ENCODE data around the gene AQP3.
"Not testable (repeated sequence)": the region's sequence is repeated elsewhere in the genome, so short reads cannot be mapped to it uniquely, and the experiment has no call there.

Gene AQP3

DNA sequence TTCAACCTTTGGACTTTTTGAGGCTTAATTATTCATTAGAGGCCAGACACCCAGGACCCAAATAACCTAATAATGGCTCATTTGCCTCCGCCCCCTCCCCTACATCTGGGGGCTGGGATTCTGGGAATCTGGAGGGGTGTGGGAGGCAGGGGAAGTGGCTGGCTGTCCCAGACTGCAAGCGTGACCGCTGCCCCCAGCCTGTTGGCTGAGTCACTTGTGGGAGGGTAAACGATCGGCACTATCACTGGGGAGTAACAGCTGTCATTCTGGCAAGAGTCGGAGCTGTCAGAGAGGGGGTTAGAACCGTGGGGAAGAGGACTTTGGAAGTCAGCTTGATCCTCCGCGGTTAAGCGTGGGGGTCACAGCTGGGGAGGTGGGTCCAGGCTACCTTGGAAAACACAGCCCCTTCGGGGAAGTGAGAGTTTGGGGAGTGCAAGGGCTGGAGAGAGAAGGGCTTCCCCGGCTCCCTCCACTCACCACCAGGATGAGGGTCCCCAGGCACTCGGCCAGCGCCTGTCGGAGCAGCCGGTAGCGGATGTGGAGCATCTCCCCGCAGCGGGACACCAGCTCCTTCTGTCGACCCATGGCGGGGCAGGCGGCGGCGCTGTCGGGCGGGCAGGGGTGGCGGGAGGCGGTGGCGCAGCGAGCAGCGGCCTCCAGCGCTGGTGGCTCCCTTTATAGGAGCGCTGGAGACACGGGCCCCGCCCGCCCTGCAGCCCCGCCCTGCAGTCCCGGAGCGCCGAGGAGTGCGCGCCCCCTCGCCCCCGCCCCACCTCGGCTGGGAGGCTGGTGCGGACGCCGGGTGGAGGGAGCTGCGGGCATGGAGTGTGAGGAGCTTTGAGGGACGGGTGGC lies at the start of gene AQP3:
Gene AQP3, minus strand, starts transcription at position 648 of the 853 bp plus-strand sequence. Its CDS starts 63 bp downstream, at position 585.
- peak; percentile 70 for DNase-seq (ENCODE audit: low read depth)

DNA sequence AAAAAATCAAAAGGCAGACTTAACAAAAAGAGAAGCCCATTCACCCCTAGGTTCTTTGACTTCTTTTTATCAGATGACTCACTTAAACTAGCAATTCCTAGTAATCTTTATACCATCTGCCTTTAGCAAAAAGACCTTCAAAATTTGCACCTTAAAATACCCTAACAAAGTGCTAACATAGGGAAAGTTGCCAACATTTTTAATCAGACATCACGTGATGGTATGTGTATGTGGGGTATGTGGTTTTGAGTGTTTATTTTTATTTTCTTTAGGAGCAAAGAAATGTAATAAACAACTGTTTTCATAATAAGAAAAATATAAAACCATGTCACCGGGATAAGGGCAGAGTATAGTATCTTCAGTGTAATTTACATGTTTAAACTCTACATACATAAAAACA lies 46.4 kb upstream of the AQP3 start:
- DNase-seq (ENCODE audit: low read depth): not testable (repeated sequence)

DNA sequence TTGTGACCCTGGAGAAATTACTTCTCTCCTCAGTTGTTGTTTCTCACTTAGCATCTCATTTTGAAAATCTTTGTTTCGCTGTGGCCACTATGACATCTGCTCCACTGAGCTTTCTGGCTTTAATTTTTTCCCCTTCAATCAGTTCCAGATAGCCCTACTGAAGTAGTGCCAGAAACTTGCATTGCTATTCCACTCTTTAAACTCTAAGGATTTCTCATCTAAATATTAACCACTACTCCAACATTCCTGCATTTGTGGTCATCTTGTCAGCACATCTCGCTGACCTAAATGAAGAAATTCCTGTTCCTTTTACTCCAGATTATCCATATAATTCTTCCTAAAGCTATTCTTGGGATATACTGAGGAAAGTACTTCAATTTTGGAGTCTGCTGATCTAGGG lies 41.7 kb upstream of the AQP3 start:
- DNase-seq (ENCODE audit: low read depth): no peak

DNA sequence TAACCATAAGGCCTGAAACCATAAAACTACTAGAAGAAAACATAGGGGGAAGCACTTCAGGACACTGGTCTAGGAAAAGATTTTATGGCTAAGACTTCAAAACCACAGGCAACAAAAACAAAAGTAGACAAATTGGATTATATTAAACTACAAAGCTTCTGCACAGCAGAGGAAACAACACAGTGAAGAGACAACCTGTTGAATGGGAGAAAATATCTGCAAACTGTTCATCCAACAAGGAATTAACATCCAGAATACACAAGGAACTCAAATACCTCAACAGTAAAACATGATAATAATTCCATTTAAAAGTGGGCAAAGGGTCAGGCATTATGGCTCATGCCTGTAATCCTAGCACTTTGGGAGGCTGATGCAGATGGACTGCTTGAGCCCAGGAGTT lies 37.9 kb upstream of the AQP3 start:
- not testable (repeated sequence) for DNase-seq (ENCODE audit: low read depth)

DNA sequence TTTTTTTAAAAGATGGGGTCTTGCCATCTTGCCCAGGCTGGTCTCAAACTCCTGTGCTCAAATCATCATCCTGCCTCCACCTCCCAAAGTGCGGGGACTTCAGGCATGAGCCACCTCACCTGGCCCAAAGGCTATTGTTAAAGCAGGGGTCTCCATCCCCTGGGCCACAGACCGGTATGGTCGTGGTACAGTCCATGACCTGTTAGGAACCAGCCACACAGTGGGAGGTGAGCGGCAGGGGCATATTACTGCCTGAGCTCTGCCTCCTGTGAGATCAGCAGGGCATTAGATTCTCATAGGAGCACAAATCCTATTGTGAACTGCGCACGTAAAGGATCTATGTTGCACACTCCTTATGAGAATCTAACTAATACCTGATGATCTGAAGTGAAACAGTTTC lies 33.6 kb upstream of the AQP3 start:
- no peak for DNase-seq (ENCODE audit: low read depth)

DNA sequence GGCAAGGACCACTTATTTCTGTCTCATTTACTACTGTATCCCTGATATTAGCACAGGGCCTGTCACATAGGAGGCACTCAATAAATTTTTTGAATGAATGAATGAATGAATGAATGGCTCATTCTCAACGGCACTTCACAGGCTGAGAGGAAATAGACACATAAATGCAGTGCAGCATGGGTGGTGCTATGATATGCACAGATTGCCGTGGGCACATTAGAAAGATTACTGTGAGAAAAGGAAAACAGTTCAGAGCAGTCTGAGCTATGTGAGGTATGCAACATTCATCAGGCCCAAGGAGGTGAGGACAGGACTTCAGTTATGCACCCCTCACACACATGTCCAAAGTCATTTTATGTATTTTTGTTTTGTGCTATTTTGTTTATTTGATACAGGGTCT lies 32.7 kb upstream of the AQP3 start:
- DNase-seq (ENCODE audit: low read depth): no peak

DNA sequence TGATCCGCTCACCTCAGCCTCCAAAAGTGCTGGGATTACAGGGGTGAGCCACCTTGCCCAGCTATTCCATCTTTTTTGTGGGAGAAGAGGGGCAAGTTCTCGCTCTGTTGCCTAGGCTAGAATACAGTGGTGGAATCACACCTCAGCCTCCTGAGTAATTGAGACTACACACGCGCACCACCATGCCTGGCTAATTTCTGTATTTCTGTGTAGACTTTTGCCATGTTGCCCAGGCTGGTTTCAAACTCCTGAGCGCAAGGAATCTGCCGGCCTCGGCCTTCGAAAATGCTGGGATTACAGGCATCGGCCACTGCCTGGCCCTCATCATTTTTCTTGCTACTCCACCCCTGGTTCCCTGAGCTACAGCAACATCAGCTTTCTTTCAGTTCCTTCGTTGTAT lies 29.1 kb upstream of the AQP3 start:
- no peak for DNase-seq (ENCODE audit: low read depth)

DNA sequence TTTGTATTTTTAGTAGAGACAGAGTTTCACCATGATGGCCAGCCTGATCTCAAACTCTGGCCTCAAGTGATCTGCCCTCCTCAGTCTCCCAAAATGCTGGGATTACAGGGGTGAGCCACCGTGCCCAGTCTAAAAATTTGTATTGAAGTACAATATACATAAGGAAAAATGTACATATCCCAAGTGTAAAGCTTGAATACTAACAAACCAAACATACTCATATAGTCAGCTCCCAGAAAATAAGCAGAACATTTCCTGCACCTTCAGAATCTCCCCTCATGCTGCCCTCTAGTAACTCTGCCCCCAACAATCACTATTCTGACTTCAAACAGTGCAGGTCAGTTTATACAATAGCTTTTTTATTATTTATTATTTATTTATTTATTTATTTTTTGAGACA lies 28.0 kb upstream of the AQP3 start:
- DNase-seq (ENCODE audit: low read depth): no peak

DNA sequence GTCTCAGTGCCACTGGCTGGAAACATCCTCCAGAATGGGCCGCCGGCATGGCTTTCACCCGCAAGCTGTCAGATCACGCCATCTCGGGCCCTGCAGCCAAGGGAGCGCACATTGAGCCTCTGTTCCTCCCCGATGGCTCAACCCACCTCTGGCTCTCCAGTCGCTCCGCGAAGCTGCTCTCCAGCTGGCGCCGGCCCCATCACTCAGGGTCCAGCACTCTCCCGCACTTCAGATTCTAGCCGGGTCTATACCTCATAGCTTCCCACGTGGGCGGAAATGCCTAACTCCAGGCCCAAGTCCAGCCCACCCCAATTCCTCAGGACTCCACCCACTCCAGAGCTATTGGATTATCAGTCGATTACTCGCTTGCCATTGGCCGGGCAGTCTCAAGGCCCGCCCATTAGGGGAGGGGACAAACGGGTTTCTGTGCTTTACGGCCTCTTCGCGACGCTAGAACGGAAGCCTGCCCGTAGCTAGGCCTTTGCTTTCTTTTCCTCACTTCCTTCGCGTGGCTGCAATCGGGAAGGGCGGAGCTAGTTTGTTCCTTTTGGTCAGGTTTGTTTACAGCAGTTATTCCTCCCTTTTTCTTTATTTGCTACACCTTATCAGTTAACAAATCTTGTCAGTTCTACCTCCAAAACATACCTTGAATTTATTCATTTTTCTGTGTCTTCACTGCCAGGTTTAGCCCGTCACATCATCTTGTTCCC lies 26.4 kb upstream of the AQP3 start, which contains the start of gene NOL6:
Gene NOL6, minus strand, starts transcription at position 282 of the 710 bp plus-strand sequence. Its CDS starts 82 bp downstream, at position 200.
- DNase-seq (ENCODE audit: low read depth): peak; percentile 96

DNA sequence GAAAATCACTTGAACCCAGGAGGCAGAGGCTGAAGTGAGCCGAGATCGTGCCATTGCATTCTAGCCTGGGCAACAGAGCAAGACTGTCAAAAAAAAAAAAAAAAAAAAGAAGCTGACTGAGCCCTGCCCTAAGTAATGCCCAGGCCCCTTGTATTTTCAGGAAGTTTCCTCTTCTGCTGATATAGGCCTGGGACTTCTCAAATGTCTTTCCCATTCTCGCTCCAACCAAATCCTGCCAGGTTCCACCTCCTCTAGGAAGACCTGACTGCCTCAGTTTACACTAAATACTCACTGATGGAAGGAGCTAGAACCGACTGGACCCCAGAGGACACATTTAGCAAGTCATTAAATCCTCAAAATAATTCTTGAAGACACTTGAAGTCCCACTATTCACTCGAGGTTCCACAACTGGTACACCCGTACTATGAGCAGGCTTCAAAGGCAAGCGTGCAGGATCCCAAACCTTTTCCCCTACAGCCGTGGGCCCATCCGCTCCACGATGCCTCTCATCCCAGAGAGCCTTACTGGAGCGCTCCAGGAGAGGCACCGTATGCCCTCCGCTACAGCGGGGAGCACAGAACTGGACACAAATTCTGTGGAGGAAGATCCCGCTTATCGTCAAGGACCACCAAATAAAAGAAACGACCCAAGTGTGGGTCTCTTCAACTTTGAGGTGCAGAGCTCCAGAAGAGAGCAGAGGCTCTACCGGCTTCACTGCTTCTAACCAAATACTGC lies 25.7 kb upstream of the AQP3 start:
- DNase-seq (ENCODE audit: low read depth): no peak

DNA sequence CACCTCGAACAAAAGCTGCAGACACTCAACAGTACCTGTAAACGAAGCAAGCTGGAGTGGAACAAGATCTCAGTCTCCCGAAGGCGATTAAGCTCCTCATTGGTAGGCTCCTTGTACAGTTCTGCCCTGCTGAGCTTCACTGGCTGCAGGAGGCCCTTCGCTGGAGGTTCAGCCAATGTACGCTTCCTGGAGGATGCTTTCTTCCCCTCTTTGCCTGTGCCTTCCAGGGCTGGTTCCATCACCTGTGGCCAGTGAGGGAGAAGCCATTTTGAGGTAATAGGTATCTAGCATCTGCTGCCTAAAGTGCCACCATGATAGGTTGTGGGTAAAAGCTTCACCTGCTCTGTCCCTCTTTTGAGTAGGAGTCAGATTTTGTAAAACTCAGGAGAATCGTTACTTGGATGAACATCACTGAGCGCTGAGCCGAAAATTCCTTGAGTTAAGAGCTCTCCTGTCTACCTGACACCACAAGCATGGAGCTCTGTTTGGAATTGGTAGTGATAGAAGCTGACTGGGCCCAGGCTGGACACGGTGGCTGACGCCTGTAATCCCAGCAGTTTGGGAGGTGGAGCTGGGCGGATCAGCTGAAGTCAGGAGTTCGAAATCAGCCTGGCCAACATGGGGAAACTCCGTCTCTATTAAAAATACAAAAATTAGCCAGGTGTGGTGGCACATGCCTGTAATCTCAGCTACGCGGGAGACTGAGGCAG lies 24.9 kb upstream of the AQP3 start:
- no peak for DNase-seq (ENCODE audit: low read depth)

DNA sequence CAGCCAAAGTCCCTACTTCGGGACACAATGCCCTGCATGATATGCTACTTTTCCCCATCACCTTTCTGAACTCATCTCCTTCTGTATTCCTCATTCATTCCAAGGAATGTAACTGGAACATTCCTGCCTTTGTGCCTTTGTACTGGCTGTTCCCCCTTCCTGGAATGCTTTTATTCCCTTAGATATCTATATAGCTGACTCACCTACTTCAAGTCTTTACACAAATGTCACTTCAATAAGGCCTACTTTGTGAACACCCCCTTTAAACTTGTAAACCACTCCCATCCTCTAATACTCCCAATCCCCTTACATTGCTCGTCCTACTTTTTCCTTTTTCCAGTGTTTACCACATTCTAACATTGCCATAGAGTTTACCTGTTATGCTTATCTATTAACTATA lies 24.0 kb upstream of the AQP3 start:
- DNase-seq (ENCODE audit: low read depth): no peak

DNA sequence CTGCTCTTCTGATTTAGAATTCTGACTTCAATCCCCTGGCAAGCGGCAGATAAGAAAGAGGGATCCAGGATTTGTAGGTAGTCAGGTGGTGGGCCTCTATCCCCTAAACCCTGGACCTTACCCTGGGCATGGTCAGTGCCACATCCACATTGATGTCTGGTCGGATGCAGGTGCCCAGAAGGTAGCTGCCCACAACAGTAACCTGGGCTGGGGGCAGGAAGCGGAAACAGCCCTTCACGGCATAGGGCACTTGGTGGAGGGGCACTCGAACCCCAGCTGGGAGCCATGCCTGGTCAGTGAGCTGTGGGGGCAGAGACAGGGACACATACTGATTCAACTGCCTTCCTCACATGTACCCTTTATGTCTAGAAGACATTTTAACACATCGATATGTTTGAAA lies 22.5 kb upstream of the AQP3 start:
- no peak for DNase-seq (ENCODE audit: low read depth)

DNA sequence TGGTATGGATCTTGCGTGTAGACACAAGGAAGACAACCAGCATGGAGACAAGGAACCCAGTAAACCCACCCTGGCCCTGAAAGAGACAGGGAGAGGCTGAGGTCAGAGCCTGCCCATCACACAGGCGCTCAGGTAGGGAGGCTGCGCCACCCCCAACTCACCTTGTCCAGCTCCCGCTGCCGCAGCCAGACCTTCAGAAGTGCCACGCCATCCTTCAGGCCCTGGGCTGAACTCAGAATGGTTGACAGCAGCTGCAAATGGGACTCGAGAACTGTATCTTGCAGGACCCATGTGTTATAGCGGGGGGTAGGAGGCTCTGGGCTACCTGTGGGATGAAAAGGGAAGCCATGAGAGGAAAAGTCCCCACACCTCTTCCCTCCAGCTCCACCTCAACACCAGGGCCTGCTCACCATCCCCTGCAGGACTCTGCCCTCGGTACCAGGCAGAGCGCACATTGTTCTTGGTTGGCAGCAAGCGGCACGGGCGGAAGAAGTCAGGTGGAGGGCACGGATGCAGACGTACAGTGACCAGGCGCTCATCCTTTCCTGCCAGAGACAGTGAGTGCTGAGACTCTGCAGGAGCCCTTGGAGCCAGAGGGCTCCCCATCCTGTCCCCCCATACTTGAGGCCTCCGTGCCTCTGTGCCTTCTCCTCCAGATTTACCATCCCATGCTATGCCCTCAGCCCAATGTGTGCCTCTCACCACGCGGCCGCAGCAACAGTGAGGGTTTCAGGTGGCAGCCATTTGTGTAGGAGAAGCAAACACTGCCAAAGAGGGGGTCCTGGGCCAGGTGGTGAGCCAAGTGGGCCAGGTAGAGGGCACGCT lies 21.6 kb upstream of the AQP3 start:
- DNase-seq (ENCODE audit: low read depth): no peak

DNA sequence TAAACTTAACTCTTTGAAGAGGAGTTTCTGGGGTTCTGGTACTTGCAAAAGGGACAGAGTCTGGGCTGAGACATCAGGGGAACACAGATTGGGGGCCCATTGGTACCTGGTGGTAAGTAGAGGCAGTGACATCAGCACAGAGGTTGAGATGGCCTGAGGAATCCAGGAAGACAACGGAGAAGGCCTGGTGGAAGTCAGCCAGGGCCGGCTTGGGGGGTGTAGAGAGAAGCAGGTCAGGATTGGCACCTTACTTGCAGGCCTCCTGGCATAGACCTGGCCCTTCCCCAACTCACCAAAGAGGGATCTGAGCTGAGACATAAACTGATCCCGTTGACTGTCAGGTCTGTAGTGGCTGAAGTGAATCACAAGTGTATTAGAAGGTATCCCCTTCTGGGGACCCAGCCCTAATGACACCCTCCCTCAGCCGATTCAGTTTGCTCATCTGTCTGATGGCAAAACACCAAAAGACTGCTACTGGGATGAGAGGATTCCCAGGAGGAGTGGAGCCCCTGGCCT lies 20.9 kb upstream of the AQP3 start:
- no peak for DNase-seq (ENCODE audit: low read depth)

DNA sequence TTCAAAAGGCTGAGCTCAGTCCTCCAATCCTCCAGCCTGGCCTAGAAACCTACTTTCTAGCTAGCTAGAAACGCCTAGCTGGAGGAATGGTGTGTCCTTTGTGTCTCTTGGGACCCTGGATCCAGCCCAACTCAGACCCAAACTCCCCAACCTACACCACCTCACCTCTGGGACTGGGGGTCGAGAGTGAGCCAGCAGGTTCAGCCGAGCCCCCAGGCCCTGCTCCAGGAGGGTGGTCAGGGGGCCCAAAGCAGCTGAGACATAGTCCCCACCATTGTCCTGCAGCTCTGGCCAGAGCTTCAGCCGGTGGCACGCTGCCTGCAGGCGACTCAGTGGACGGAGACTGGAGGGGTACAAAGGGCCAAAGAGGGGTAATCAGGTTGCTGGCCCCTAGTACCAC lies 20.1 kb upstream of the AQP3 start:
- DNase-seq (ENCODE audit: low read depth): no peak

DNA sequence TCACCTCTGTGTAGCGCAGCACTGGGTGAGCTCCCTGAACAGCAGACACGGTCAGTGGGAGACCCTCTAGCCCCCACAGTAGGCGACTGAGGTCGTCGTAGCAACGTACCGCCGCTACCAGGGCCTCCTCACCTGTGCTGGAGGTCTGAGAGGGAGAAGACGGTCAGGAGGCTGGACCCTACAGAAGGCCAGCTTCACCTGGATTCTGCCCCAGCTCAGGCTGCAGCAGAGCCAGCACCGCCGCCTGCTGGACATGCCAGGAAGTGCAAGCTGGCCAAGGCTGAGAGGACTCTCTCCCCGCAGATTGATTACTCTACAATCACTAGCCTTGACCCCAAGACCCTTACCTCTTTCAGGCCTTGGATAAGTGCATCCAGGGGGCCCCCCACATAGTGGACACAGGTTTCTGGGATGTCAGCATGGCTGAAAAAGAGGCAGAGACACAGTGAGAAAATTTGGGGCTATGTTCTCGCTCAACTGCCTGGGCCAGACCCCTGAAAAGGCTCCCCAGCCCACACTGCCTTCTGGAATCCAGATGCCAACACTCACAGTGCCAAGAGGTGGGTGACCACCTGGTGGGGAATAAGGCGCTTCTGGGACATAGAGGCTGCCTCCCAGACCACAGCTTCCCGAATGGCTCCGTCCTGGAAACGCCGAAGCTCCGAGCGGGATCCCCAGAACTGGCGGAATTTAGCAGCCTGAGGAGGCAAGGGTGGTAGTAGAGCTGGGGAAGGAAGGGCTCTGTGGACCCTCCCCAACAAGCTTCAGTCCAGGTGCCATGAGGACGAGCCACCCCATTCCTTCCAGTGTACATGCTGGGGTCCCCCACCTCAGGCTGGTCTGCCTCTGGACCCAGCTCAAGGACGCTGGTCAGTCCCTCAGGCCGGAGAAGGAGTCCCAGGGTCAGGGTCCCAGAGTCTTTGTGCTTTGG lies 19.4 kb upstream of the AQP3 start:
- DNase-seq (ENCODE audit: low read depth): peak; percentile 63

DNA sequence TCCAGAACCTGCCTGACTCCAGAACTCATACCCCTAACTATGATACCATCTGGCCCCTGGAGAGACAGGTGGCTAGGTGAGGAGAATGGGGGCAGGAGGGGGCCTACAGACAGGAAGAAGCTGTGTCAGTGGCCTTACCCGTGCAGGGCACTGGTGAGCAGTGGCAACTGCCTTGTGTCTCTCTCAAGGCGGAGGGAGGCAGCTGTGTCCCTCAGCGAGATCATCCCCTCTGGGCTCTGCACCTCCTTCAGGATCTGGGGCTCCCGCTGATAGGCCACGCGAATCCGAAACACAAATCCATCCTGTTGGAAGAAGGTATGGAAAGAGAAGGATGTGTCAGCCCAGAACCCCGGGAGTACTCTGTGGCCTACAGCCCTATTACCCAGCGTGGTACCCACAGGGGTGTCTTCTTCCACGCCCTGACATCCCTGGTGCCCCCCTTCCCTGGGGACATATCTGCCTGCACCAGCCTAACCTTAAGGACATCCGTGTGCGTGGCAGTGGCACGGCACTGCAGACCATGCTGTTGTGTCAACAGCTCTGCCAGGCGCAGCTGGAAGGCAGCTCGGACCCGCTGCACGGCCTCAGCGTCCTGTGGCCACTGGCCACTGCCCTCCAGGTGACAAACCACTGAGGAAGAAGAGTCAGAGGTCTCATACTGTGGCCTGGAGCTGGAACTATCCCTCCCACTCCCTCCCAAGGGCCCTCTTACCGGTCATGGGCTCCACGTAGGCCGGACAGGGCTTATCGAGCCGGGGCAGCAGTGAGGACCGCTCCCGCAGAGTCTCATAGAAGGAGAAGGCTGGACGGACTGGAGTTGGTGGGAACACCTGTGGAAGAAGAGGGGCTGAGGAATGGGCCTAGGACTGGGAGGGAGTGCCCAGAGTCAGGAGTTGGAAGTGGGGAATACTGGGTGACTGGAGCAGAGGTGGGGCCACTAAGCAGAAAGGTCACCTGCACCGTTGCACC lies 18.5 kb upstream of the AQP3 start:
- no peak for DNase-seq (ENCODE audit: low read depth)

DNA sequence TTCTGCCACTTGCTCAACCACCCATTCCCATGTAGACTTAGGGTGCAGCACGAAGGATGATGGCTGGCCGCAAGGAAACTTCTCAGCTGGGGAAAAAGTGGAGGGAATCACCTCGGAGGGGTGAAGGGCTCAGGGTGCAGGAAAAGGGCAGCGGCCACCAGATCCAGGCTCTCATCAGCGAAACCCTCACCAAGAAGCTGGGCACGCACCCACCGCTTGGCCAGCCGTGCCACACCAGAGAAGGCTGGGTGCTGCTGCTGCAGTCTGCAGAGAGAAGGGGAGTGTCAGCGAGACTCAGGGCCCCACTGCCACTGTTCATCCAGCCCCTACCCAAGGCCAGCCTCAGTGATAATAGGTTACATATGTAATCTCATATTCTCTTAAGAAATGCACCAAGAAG lies 17.7 kb upstream of the AQP3 start:
- DNase-seq (ENCODE audit: low read depth): no peak
